HG03558 (cell line): ENCODE data around the gene SYNPR.

ENCODE experiments used
- ATAC-seq: cut with Tn5 transposase; IDR thresholded peaks from one replicate; pipeline ENCODE4 v1.9.1; 2021; ENCODE audit warnings: moderate number of reproducible peaks; ENCODE audit not compliant: unreplicated experiment; ENCODE audit errors: extremely low read depth

SYNPR gene

GRCh38 chr3:63364910-63365309, 86.8 kb downstream of the SYNPR start:
- no peak for ATAC-seq

- no peak for ATAC-seq
These were observed 87.6 kb downstream of the SYNPR start for GRCh38 chr3:63365671-63366070.

- no peak for ATAC-seq
These were observed 92.0 kb downstream of the SYNPR start for GRCh38 chr3:63370094-63370493.

GRCh38 chr3:63383040-63383439, 104.9 kb downstream of the SYNPR start:
- ATAC-seq: no peak

- ATAC-seq: no peak
These were observed 106.3 kb downstream of the SYNPR start for GRCh38 chr3:63384382-63384781.

GRCh38 chr3:63385629-63386028, 107.5 kb downstream of the SYNPR start:
- ATAC-seq: no peak

GRCh38 chr3:63386568-63386967, 108.5 kb downstream of the SYNPR start:
- no peak for ATAC-seq

GRCh38 chr3:63387568-63387967, 109.5 kb downstream of the SYNPR start:
- ATAC-seq: no peak

- no peak for ATAC-seq
These were observed 112.7 kb downstream of the SYNPR start for GRCh38 chr3:63390710-63391230.

GRCh38 chr3:63395960-63396359, 117.9 kb downstream of the SYNPR start:
- no peak for ATAC-seq

- no peak for ATAC-seq
These were observed 122.2 kb downstream of the SYNPR start for GRCh38 chr3:63400246-63400860.

GRCh38 chr3:63405882-63406281, 127.8 kb downstream of the SYNPR start:
- ATAC-seq: no peak

- no peak for ATAC-seq
These were observed 135.4 kb downstream of the SYNPR start for GRCh38 chr3:63413523-63413922.

- ATAC-seq: no peak
These were observed 136.5 kb downstream of the SYNPR start for GRCh38 chr3:63414607-63415006.

- no peak for ATAC-seq
These were observed 151.8 kb downstream of the SYNPR start for GRCh38 chr3:63429905-63430304.

- ATAC-seq: no peak
These were observed 152.8 kb downstream of the SYNPR start for GRCh38 chr3:63430875-63431274.

GRCh38 chr3:63437858-63438257, 159.8 kb downstream of the SYNPR start:
- no peak for ATAC-seq

- no peak for ATAC-seq
These were observed 160.8 kb downstream of the SYNPR start for GRCh38 chr3:63438826-63439371.

- ATAC-seq: no peak
These were observed 163.2 kb downstream of the SYNPR start for GRCh38 chr3:63441262-63441661.

- no peak for ATAC-seq
These were observed 164.8 kb downstream of the SYNPR start for GRCh38 chr3:63442918-63443317.

GRCh38 chr3:63450023-63450422, 171.9 kb downstream of the SYNPR start:
- ATAC-seq: no peak
